Hepatic stellate cell (primary cell): ENCODE measurements around the gene ZFYVE26.
"Not testable (repeated sequence)": the region's sequence is repeated elsewhere in the genome, so short reads cannot be mapped to it uniquely, and the experiment has no call there.

Source experiments
- DNase-seq: peaks from one replicate; pipeline ENCODE4 v3.0.0; 2011; ENCODE audit warnings: low spot score

The ZFYVE26 gene

DNA sequence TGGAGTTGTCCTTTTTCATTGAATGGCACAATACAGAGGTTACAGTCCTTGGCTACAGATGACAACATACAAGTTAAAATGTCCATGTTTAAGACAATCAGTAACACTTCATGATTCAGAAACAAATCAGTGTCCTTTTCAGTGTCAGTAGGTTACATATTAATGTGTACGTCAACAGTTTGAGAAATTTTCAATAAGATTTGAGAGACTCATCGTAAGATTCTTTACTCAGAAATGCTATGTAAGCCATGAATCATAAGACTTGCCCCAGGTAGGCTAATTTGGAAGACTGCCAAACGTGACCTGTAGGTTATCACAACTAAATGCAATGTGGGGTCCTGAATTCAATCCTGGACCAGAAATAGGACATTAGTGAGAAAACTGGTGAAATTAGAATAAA is 111.2 kb downstream of the ZFYVE26 start:
- no peak for DNase-seq

DNA sequence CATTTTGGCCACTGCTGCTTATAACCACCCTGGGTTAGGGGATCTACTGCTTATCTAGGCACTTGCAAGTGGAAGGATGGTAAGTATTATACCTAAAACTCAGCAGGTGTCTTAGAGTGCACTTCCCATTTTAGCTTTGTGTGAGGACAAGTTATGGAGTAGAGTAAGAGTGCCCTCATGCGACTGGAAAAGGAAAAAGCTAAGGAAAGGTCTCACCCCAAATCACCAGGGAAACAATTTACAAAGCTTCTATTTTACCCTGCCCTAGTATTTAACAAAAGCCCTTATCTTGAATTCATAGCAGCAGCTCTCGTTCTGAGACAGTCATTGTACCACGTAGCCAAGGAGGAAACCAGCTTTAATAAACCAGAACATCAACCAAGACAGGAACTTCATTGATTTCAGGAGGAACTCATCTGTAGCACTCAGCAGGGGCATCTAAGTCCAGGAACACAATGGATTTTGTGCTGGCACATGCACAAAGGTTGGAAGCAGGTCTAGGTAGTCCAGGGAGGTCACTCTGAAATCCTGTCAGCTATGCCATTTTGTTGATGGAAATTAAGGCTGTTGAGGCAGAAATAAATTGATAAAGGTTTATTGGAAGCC is 111.8 kb downstream of the ZFYVE26 start:
- DNase-seq: peak; percentile 50

DNA sequence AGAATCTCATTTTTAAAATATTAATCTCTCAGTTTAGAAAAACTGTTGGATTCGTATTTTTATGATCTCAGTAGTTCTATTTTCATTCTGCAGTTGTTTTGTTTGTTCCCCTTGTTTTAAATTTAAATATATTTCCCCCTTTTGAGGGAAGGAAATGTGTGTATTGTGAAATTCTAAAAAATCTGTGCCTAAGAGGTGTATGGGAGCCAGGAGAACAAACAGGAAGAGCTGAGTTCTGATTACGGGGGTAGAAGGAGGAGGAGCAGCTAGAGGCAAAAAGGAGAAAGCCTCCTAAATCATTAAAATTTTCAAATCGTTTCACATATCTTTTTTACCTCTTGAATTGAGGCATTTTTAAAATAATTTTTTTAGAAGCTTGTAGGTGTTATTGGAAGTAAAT is 112.4 kb downstream of the ZFYVE26 start:
- DNase-seq: no peak

DNA sequence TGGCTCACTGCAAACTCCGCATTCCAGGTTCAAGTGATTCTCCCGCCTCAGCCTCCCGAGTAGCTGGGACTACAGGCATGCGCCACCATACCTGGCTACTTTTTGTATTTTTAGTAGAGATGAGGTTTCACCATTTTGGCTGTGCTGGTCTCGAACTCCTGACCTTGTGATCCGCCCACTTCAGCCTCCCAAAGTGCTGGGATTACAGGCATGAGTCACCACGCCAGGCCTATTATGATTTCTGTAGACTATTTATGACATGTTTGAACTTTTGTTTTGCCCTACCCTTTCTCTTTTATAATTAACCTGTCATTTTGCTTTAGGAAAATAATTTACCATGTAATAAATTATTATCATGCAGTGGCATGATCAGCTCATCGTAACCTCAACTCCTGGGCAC is 114.9 kb downstream of the ZFYVE26 start, which contains the start of gene RDH12:
Gene RDH12 (plus strand): TSS at position 395 of the 400 bp plus-strand sequence. CDS start 20,757 bp downstream, outside the sequence.
- not testable (repeated sequence) for DNase-seq

DNA sequence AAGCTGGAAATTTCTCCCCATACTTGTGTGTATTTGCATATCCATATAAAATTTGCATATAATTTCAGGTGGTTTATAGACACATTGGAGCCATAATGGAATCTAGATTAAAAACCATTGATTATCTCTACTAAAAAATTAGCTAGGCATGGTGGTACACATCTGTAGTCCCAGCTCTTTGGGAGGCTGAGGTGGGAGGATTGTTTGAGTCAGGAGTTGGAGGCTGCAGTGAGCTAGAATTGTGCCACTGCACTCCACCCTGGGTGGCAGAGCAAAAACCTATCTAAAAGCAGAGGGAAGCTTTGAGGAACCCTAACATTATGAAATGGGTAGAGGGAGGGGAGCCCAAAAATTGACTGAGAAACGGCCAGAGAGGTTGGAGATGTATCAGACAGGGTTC is 118.2 kb downstream of the ZFYVE26 start:
- no peak for DNase-seq

DNA sequence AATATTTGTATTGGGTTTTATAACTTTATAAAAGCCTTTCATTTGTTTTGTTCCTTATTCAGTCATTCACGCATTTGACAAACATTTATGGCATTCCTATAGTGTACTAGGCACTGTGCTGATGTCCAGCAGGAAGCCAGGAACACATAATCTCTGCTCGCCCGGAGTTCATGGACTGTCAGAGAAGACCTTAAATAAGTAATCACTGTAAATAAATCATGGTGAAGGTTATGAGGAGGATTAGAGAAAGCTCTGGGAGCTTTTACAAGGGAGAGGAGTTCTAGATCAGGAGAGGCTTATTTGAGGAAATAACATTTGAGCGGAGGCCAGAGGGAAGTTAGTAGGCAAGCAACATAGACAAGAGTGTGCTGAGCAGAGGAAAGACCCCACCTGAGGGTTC is 119.4 kb downstream of the ZFYVE26 start:
- no peak for DNase-seq
